Pancreas (tissue), 10 donors: Measurements from ENCODE around the gene SLC25A40. TPM values are rescaled to one million over a fixed set of nuclear protein-coding genes. Genes with fewer than 3 reads are reported as not detected.
"Not testable (repeated sequence)": the region's sequence is repeated elsewhere in the genome, so short reads cannot be mapped to it uniquely, and the experiment has no call there.

ENCODE experiments used
- ATAC-seq, 4 donors: fragments of 200-7000 bp; cut with Tn5 transposase; one replicate each; pipeline versions ENCODE4 v1.8.0 to v1.9.1; 2020; ENCODE audit warnings: mild to moderate bottlenecking in 4 of 4, moderate library complexity in 4 of 4
- DNase-seq, 6 donors: peaks; one replicate each; pipeline ENCODE4 v3.0.0-alpha.2; 2020
- FAIRE-seq: peaks from 2 replicates; lab custom pipeline; 2012; peaks lifted over from hg19 to GRCh38; lab: Jason Lieb, UNC
- H3K27ac ChIP-seq, 4 donors: fragments of 200-600 bp; sonication (generic); 1 replicate in 3 of 4; 2 replicates in 1 of 4; pipeline versions ENCODE4 v1.5.0 to v1.8.0; 2020
- H3K27me3 ChIP-seq, 4 donors: fragments of 200-600 bp; one replicate each; pipeline ENCODE4 v1.8.0; 2021
- H3K36me3 ChIP-seq, 3 donors: fragments of 200-600 bp; sonication (generic) in 1 of 3; one replicate each; pipeline versions ENCODE4 v1.5.0 to v1.8.0; 2020 to 2021
- H3K4me1 ChIP-seq, 3 donors: fragments of 200-600 bp; one replicate each; pipeline ENCODE4 v1.8.0; 2021
- H3K4me3 ChIP-seq, 4 donors: fragments of 200-600 bp; sonication (generic) in 2 of 4; one replicate each; pipeline versions ENCODE4 v1.5.0 to v1.8.0; 2020 to 2021
- H3K9me3 ChIP-seq, 4 donors: fragments of 200-600 bp; one replicate each; pipeline ENCODE4 v1.8.0; 2021
- CTCF ChIP-seq, 4 donors: fragments of 200-600 bp; sonication (generic) in 3 of 4; IDR thresholded peaks; one replicate each; pipeline versions ENCODE4 v1.5.0 to v1.8.0; 2021; ENCODE audit warnings: antibody characterized with exemption in 4 of 4
- WGBS, 2 donors: extraction: QIAGEN DNeasy Blood & Tissue Kit; methylation state at CpG; one replicate each; pipeline ENCODE4 v1.1.7; 2013; 5-methylcytosine and 5-hydroxymethylcytosine counted together
- intact Hi-C, 3 donors: fragments of 100-400 bp; cut with DNase I; formaldehyde crosslinking; loops; one replicate each; pipeline versions ENCODE4 v1.11.1 to v1.14.2; 2022
- polyA plus RNA-seq, 2 donors: library from polyadenylated mRNA; stranded (reverse); fragments of 200-250 nt; gene quantifications; one replicate each; pipeline ENCODE4 v1.2.3, GENCODE V29; 2013
- total RNA-seq, 6 donors: library from RNA; stranded (reverse); fragmentation: NEBNext Ultra II Directional in 4 of 6; extraction: Animal tissue kit (Norgen Biotek cat#: 25700) in 4 of 6; gene quantifications; one replicate each; pipeline versions ENCODE4 v1.2.1 to v1.2.4, GENCODE V29; 2021 to 2023
- donor health status: healthy with polysubstance abuse.
- donor health status: DM: no; HTN: no; CAD: no; lungs with moderate emphysema.
- donor health status: DM: no; HTN: no; CAD: no.
- donor health status: control.
- donor health status: control.
- donor health status: Bipolar disorder and iron deficiency.
- donor health status: DM: yes; HTN: yes; CAD: no.
- donor health status: DM: no; HTN: no; CAD: no.
- donor health status: DM: no; HTN: no; CAD: no.
- donor health status: DM: yes; HTN: yes; CAD: no.

Gene SLC25A40
- total and polyA plus RNA-seq, 8 donors: 2.7 to 13.1 (median 7.6) TPM

DNA sequence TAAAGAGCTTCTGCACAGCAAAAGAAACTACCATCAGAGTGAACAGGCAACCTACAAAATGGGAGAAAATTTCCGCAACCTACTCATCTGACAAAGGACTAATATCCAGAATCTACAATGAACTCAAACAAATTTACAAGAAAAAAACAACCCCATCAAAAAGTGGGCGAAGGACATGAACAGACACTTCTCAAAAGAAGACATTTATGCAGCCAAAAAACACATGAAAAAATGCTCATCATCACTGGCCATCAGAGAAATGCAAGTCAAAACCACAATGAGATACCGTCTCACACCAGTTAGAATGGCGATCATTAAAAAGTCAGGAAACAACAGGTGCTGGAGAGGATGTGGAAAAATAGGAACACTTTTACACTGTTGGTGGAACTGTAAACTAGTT lies 54.1 kb downstream of the SLC25A40 start:
- DNase-seq, H3K4me3 ChIP-seq, H3K27ac ChIP-seq, H3K9me3 ChIP-seq, intact Hi-C loops, FAIRE-seq, H3K4me1 ChIP-seq, H3K36me3 ChIP-seq, H3K27me3 ChIP-seq, ATAC-seq: not testable (repeated sequence)
- 98 to 100% methylated on average over 2 to 3 of the region's 4 CpGs for WGBS, 2 donors

GRCh38 chr7:87818336-87818735 lies 57.8 kb downstream of the SLC25A40 start:
- H3K36me3 ChIP-seq: no peaks in the 10 kb centered on the region
- TF ChIP-seq CTCF (IDR thresholded peaks at IDR 0.05): no peak
- H3K27me3 ChIP-seq: no peaks in the 10 kb centered on the region
- no peaks in the 10 kb centered on the region for H3K4me1 ChIP-seq
- intact Hi-C loops: no loop called here
- ATAC-seq (no peak), DNase-seq (no peak), FAIRE-seq (no peak)
- H3K9me3 ChIP-seq: no peaks in the 10 kb centered on the region
- H3K4me3 ChIP-seq: no peak overlapping the region
- H3K27ac ChIP-seq: no peak overlapping the region

DNA sequence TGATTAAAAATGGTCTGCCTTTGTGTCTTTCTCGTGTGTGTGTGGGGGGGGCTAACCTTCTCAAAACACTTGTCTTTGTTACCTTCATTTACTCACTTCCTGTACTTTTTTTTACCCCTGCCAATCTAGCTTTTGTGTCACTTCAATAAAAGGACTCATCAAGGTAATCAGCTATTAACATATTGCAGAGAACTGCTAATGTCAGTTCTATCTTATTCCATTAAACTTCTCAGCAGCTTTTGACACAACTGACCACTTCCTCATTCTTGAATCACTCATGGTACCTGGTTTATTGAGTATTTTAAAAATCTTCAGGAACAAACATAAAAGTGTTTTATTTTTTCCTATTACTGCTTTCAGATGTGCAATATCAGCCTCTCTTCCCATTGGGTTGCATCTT lies 59.8 kb downstream of the SLC25A40 start:
- Histone ChIP-seq H3K4me1 (no peaks in the 10 kb centered on the region), H3K4me3 (no peak overlapping the region), H3K27me3 (no peaks in the 10 kb centered on the region), H3K9me3 (no peaks in the 10 kb centered on the region), H3K36me3 (no peaks in the 10 kb centered on the region), H3K27ac (no peak overlapping the region)
- 70 to 72% methylated on average over 1 of the region's 1 CpG for WGBS, 2 donors
- intact Hi-C loops: no loop called here
- no peak for TF ChIP-seq CTCF (IDR thresholded peaks at IDR 0.05)
- no peak for FAIRE-seq
- no peak for DNase-seq
- no peak for ATAC-seq

- ATAC-seq (no peak), DNase-seq (no peak), FAIRE-seq (no peak)
- 62 to 78% methylated on average over 2 of the region's 2 CpGs for WGBS, 2 donors
- no peak for TF ChIP-seq CTCF (IDR thresholded peaks at IDR 0.05)
- no peak overlapping the region for H3K4me3 ChIP-seq
- H3K27me3 ChIP-seq: no peaks in the 10 kb centered on the region
- H3K36me3 ChIP-seq: no peaks in the 10 kb centered on the region
- intact Hi-C loops: no loop called here
- no peak overlapping the region for H3K27ac ChIP-seq
- H3K9me3 ChIP-seq: no peaks in the 10 kb centered on the region
- H3K4me1 ChIP-seq: no peaks in the 10 kb centered on the region
Measured at GRCh38 chr7:87810726-87811125, 65.4 kb downstream of the SLC25A40 start.

DNA sequence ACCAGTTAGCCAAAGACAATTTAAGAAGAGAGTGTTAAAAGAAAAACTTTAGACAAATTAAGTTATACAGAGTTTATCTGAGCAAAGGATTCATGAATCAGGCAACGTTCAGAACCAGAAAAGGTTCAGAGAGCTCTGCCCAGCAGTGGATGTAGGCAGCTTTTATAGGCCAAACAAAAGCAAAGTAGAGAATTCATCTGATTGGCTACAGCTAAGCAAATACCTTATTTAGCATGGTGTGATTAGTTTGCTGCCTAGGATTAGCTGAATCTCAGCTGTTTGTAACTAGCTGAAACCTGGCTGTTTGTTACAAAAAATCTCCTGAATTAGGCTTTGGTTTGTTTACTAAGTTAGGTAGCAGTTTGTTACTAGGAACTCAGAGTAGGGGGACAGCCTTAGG lies 66.0 kb downstream of the SLC25A40 start:
- no peak for TF ChIP-seq CTCF (IDR thresholded peaks at IDR 0.05)
- Histone ChIP-seq H3K9me3 (no peaks in the 10 kb centered on the region), H3K36me3 (no peaks in the 10 kb centered on the region), H3K27ac (no peak overlapping the region), H3K27me3 (no peaks in the 10 kb centered on the region), H3K4me1 (no peaks in the 10 kb centered on the region), H3K4me3 (no peak overlapping the region)
- DNase-seq (no peak), FAIRE-seq (no peak), ATAC-seq (no peak)
- intact Hi-C loops: no loop called here
- 30 to 34% methylated on average over 1 of the region's 1 CpG for WGBS, 2 donors

DNA sequence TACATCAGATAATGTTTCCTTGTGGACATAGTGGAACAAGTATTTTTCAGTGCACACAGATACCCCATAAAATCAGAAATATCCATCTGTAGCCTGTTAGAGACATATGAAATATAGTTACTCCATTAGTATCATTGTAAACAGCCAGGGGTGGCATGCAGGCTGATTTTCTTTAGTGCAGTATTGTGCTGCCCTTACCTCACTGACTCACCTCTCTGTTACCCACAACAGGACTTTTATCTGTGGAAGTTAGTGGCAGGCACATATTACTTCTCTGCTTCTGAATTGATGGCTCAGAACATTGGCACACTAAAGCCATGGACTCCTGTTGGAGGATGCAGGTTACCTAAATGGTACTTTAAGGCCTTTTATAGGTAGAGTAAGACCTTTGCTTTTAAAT lies 70.0 kb downstream of the SLC25A40 start:
- no peak for ATAC-seq
- no peaks in the 10 kb centered on the region for H3K4me1 ChIP-seq
- intact Hi-C loops: loop anchor here in 1 of 3 donors (10.0 kb wide), 1 partner anchor 79 kb away; no protein-coding TSS in a partner anchor
- no peak for DNase-seq
- H3K36me3 ChIP-seq: no peaks in the 10 kb centered on the region
- H3K9me3 ChIP-seq: no peaks in the 10 kb centered on the region
- no peak for FAIRE-seq
- no peak for TF ChIP-seq CTCF (IDR thresholded peaks at IDR 0.05)
- H3K27ac ChIP-seq: no peak overlapping the region
- no peak overlapping the region for H3K4me3 ChIP-seq
- H3K27me3 ChIP-seq: no peaks in the 10 kb centered on the region
